Skin of body (tissue), 2 donors: Measurements from ENCODE around the gene EPB41. TPM values are rescaled to one million over a fixed set of nuclear protein-coding genes. Genes with fewer than 3 reads are reported as not detected.
"Not testable (repeated sequence)": the region's sequence is repeated elsewhere in the genome, so short reads cannot be mapped to it uniquely, and the experiment has no call there.

Source experiments
- DNase-seq: peaks from one replicate; lab custom pipeline; 2025; lab: John Stamatoyannopoulos, UW
- total RNA-seq: library from RNA; depleted of rRNA; stranded (reverse); fragments of >200 nt; gene quantifications from one replicate; pipeline ENCODE4 v1.2.3, GENCODE V29; 2014

The EPB41 gene
- 56.9 TPM for total RNA-seq

DNA sequence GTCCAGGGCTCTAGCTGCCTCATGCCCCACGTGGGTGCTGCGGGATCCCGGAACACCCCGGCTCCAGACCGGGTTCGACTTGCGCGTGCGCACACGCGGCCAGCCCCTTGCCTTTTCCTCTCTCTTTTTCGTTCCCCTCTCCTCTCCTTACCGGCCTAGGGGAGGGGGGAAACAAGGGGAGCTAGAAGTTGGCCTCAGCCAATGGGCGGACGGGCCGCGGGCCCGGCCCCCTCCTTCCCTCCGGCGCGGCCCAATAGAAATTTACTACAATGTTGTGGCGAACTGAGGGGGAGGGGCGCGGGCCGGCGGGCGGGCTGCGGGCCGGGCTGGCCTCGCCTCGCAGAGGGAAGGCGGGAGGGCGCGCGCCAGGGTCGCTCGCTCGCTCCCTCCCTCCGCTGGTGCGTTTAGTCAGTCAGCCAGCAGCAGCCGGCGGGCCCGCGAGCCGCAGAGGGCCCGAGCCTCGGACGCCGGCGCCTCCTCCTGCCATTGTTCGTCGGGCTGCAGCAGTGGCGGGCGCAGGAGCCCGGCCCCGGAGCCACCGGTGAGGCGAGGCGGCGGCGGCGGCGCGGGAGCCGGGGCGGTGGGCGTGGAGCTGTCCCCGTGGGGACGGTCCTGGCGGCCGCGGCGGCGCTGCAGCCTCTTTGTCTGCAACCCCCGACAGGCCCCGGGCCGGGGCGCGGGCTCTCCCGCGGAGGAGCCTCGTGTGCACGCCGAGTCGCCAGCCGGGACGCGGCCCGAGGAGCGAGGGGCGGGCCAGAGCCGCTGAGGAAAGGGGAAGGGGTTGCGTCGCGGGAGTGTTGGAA is at the start of gene EPB41:
Gene EPB41, plus strand, starts transcription at position 342 of the 803 bp plus-strand sequence. CDS start 72,869 bp downstream, outside the sequence.
- DNase-seq: peak; percentile 90

DNA sequence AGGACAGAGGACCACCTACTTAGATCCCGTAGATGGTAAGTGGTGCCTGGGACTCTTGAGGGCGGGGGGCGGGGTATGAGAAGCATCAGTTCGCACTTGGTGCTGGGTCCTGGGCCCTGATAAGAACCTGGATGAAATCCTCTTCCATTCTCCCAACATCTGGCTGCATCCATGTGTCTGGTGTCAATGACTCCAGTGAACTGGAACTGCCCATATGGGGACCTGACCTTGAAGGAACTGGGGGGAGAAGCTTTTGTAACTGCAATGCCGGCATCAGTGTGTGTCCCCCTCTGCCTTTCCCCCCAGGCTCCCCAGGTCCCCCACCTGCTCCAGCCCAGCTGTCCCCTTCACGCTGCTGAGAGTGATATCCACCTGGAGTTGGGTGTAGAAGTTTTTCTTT is 49.7 kb upstream of the EPB41 start:
- no peak for DNase-seq

DNA sequence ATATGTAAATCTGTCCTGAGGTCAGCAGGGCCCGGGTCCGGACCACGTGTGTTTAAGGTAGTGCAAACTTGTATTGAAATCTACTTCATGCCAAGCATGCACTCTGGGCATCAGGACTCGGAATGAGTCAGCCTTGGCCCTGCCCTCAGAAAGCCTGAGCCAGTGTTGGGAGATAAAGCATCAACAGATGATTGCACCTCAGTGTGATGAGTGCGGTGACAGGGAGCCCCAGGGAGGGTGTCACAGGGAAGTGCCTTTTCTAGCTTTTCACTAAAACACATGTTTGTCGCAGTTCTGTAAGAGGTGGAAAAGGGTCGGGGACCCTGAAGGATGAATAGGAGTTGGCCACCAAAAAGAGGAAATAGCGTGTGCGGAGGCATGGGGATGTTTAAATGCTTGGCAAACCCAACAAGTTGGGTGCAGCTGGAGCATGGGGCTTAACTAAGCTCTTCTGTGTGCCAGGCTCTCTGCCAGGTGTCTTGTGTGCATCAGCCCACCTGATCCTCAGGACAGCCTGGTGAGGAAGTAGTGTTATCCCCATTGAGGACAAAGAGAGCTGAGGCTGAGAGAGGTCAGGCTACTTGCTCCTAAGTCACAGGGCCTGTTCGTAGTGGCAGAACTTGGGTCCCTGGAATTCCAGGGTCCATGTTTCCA is 48.2 kb upstream of the EPB41 start:
- no peak for DNase-seq

DNA sequence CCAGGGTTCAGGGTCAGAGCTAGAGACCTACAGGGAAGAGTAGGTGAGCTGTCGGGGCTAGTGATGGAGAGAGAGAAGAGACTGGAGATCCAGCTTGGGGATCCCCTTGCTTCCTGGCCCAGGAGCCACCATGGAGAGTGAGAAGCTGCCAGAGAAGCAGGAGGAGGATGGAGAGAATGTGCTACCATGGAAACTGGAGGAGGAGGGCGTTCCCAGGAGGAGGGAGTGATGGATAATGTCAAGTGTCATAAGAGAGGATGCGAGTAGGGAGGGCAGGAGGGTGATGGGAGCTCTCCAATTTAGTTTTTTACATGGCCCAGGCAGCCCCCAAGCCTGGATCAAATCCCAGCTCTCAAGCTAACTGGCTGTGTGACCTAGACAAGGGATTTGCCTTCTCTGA is 46.5 kb upstream of the EPB41 start:
- DNase-seq: no peak

DNA sequence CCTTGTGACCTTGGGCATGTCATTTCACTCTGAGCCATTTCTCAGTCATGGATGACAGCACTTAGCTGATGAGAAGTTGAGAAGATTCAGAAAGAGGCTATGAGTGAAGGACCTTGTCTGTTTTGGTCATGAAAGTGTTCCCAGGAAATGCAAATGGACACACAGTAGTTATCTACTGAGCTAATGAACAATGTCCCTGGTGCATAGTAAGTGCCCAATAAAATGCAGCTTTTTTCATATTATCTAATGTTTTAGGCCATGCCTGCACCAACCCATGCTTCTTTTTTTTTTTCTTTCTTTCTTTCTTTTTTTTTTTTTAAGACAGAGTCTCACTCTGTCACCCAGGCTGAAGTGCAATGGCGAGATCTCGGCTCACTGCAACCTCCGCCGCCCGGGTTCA is 44.4 kb upstream of the EPB41 start:
- no peak for DNase-seq

DNA sequence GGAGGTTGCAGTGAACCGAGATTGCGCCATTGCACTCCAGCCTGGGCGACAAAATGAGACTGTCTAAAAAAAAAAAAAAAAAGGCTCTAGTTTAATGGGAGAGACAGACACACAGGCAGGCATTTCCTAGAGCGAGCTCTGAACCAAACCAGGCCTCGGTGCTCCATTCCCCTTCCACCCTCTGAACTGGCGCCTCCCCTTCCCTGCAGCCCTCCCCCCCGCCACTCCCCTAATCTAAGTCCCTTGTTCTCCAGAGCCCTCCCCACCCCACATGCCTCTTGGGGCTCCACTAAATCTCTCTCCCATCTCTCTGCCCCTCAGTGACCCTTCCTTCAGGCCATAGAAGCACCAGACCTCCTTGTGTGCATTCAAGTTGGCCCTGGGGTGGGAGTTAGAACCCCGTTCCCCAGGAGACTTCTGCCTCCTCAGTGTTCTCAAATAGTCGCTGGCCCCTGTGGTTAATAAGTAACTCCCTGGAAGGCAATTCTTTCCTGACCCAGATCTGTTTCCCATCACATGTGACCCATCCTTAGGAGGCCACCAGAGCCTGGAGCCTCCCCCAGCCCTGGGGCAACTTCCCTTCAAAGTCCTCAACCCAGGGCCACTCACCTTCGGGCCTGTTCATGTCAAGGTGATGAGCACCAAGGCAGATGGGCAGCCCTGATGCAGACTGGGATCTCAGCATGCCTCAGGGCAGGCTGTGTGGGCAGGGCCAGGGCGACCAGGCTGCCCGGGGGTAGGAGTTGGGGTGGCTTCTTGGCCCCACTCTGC is 42.6 kb upstream of the EPB41 start:
- no peak for DNase-seq

DNA sequence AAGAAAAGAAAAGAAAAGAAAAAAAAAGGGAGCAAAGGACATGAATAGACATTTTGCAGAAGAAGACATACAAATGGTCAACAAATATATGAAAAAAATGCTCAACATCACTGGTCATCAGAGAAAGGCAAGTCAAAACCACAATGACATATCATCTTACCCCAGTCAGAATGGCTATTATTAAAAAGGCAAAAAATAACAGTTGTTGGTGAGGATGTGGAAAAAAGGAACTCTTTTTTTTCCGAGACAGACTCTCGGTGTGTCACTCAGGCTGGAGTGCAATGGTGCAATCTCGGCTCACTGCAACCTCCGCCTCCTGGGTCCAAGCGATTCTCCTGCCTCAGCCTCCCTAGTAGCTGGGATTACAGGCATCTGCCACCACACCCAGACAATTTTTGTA is 39.2 kb upstream of the EPB41 start:
- not testable (repeated sequence) for DNase-seq

DNA sequence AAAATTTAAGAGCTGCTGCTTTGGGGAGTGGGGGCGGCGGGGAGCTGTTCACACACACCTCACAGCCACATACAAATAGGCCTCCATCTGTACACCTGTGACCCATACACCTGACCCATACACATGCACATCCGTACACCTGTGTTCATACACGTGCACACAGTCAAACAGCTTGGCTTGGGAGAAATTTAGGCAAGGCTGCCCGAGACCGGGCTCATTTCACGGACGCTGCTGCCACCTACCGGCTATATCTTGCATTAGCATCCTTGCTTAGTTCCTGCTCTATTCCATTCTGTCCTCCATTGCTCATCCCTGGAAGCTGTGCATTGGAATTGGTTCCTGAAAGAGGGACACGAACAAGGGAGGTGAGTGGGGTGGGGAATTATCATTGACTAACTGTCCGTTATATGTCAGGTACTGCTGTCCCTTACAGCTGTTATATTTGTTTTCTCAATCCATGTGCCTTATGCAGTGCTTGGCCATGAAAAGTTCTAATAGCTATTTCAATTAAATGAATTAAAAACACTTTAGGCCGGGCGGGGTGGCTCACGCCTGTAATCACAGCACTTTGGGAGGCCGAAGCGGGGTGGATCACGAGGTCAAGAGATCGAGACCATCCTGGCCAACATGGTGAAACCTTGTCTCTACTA is 37.1 kb upstream of the EPB41 start:
- DNase-seq: peak; percentile 62

DNA sequence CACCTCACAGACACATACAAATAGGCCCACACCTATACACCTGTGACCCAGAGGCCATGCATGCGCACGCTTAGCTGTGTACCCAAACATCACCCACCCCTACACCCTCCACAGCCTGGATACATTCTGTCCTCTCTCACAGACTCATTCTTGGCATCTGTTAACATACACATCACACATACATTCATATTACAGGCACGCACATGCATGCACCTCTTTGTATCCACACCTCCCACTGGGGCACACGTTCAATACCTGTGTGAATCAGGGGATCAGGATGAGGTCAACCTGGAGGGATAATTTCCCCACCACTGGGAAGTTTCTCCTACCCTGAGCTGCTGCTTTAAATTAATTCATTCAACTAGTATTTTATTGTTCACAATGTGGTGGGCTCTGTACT is 35.6 kb upstream of the EPB41 start:
- DNase-seq: no peak

DNA sequence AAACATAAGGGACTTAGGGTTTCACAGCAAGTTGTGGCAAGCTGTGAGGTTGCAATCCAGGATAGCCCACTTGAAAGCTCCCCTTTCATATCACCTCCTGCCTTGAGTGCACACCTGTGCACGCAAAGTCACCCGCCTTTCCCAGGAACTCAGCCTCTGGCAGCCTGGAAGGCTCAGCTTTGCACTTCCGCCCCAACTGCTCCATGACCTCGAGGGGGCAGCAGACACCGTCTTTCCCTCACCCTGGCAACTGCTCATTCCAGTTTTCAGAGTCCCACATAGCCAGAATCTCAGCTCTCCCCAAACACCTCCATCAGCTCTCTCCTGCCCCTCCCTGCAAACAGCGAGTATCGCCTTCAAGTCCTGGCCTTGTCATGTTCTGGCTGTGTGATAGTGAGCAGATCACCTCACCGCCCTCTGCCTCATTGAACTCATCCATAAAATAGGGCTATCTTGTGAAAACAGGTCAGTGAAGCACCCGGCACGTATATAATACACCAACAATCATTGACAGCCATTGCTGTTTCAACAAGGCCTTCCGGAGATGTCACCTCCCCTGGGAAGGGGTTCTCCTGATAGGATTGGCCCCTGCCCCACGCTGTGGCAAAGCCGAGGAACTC is 32.2 kb upstream of the EPB41 start:
- peak; percentile 78 for DNase-seq

DNA sequence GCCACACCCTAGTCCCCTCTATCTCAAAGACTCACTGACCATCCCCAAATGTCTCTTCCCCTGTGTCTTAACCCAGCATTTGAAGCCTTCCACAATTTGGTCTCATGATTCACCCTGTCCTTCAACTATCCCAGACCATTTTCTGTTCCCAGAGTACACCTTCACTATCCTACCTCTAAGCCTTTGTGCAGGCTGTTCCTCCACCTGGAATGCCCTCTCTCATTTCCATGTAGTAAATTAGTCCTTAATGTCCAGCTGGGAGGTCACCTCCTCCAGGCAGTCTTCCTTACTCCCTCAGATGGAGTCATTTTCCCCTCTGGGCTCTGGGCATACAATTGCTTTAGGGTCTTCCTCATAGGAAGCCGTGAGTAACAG is 31.1 kb upstream of the EPB41 start:
- DNase-seq: no peak

DNA sequence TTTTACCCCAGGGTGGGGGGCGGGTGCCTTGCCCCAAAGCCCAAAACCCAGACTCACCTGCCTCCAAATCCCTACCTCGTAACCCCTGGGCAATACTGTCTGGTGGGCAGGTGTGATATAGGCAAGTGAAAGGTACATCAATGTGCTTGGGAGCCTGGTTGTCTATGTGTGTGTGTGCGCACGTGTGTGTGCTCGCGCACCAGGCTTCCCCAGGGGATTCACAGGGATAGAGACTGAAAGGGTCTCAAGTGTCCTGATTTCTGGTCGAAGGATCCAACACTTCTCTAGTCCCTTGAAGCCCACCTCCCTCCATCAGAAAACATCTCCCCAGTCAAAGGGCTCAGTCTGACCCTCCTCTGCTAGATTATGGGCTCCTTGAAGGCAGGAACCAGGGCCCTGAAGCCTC is 28.9 kb upstream of the EPB41 start:
- no peak for DNase-seq

DNA sequence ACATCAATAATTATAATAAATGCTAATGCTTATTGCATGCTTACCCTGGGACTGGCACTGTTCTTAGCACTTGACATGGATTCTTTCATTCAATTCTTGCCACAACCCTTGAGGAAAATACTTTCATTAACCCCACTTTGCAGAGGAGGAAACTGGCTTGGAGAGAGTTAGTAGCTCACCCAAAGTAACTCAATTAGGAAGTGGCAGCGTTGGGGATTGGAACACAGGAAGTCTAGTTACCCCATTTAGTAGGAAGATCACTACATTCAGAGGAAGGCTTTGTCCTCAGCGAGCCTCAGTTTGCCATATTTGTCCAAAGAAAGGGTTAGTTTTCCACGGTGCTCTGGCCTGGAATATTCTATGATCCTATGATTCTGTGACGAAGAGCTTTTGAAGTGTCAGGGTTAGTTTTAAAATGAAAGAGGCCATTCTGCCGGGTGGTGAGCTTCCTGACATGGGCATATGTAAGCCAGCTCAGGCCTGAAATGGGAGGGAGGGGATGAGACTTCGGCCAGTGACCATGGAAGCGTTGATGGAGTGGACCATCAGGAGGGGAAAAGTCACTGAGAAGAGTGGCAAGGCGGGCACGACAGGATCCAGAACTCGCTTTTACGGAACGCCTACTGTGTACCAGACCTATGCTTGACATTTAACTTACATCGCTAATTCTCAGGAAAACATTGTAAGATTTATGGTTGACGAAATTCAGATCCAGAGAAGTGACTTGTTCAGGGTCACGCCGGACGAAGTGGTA is 28.2 kb upstream of the EPB41 start:
- DNase-seq: no peak

DNA sequence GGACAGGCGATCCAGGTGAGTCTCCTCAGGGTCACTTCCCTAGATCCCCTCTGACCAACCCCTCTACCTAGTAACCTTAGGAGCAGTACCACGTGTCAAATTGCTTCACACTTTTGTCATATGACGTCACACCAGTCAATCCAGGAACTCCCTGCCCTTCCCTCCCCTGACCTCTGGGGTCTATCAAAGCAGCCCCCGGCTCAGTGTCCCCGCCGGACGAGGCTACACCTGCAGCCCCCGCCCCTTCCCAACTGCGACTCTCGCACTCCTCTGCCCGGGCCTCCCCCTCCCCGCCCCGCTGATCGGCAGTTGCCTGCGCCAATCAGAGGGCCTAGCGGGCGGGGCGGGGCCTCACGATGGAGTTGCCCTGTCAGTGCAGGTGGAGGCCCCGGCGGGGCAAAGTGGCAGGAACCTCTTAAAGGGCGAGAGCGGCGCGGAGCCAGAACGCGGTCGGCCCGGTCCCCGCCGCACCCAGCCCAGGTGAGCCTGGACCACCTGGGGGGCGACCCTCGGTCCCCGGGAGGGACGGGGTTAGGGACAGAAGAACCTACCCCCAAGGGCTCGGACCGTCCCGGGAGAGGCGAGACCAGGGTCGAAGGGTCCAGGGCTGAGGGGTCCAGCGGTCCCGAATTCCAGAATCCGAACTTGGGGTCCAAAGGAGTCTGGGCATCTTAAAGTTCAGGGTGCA is 27.5 kb upstream of the EPB41 start:
- DNase-seq: no peak

DNA sequence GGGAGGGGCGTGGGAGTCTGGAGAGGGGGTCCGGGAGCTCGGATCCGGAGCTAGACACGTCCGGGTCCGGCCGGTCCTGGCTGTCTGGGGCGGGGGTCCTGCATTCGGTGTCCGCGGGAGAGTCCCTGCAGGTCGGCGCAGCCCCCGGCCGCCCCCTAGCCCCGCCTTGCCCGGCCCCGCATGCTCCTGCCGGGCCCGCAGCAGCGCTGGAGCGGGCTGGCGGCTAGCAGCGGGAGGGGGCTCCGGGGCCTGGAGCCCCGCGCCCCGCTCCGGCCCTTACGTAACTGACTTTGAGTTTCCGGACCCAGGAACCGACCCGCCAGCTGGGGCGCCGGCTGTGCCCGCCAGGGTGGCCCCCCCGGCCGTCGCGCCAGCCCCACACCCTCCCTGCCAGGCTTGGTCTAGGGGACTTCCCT is 26.9 kb upstream of the EPB41 start:
- DNase-seq: no peak

DNA sequence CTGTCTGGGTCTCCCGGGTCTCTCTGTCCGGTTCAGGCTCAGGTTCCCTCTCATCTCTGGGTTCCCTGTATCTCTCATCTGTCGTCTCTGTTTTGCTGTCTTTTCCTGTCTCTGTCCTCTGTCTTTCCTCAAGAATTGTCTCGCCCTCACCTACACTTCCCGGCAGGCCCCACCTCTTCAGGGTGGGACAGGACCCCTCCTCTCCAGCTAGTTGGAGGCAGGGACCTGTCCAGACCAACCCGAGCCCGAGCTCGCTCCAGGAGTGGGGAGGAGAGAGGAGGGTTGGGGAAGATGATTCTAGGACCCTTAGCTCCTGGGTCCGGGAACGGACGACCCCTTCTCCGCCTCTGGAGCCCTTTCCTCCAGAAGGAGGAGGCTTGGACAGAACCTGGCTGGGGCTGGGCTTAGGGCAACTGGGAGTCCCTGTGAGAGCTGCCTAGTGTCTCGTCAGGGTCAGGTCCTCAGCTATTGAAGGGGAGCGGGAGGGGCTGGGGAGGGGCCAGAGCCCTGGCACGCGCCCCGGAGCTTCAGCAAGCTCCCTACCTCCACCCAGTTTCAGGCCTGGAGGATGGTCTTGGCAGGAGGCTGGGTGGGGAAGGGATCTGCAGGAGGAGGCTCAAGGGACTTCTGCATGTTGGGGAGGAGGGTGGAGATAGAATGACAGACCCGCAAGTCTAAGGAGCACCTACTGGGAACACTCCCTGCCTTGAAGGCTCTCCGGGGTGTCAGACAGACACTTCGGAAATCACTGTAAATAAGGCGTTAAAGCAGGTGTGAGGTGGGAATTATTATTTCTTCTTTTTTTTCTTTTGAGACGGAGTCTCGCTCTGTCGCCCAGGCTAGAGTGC is 26.3 kb upstream of the EPB41 start:
- DNase-seq: no peak

DNA sequence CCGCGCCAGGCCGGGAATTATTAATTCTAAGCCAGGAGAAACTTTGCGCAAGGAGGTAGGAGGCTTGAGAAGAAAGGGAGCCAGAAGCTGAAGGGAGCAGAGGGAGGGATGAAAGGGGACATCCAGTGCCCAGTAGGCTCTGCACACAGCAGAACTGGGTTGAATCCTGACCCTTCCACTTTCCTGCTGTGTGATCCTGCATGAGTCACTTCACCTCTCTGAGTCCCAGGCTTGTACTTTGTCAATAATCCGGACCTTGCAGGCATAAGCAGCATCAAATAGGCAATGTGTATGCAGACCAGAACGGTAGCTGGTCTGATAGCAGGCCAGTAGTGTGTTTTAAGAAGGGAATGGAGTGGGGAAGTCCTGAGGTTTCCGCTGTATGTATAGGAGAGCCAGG is 25.5 kb upstream of the EPB41 start:
- DNase-seq: no peak

DNA sequence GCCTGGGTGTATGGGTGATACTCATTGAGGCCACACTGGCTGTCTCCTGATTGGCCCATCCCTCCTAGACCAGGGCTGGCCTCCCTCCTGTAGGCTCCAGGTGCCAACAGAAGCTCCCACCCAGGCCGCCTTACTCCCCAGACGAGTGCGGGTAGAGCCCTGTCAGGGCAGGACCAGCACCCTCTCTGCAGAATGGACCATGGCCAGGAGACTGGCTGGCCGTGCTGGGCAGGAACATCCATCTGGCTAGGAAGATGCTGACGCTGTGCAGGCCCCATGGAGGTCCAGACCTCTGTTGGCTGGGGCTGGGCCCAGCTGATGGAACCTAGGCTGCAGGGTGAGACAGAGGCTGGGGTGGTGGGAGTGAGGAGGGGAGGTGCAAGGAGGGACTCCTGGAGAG is 25.0 kb upstream of the EPB41 start:
- DNase-seq: no peak

DNA sequence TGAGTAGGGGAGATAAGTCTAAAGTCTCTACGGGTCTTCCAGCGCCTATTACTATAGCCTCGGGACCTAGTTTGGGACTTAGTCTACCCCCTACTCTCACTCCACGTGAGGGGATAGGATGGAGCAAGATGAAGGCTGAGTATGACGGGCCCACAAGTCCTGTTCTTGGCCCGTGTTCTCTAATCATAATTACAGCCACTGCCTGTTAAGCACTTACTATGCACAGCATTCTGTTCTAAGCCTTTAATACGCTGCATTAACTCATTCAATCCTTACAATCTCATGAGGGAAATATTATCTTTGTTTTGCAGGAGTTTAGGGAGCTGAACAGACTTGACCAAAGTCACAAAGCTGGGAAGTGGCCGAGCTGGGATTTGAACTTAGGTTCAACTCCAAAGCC is 23.9 kb upstream of the EPB41 start:
- DNase-seq: no peak
